ENCODE data around the gene HLA-DQB2.

HLA-DQB2 gene

GRCh38 chr6:32775071-32775470 lies 11.7 kb upstream of the HLA-DQB2 start:
- no peak for TF ChIP-seq CTCF (IDR thresholded peaks at IDR 0.05; ENCODE audit: low read depth, low read length, missing control alignments)

GRCh38 chr6:32774426-32774825 lies 11.1 kb upstream of the HLA-DQB2 start:
- TF ChIP-seq CTCF (IDR thresholded peaks at IDR 0.05; ENCODE audit: low read depth, low read length, missing control alignments): no peak
- no peak overlapping the region for H3K4me3 ChIP-seq (replicated peaks; ENCODE audit: low read depth, low read length)
- no peak for DNase-seq (ENCODE audit: extremely low read depth, low read depth)

More at GRCh38 chr6:32775071-32775470, 11.7 kb upstream of the HLA-DQB2 start:
- no peak overlapping the region for H3K4me3 ChIP-seq (replicated peaks; ENCODE audit: low read depth, low read length)
- no peak for DNase-seq (ENCODE audit: extremely low read depth, low read depth)

GRCh38 chr6:32772656-32773055 lies 9.3 kb upstream of the HLA-DQB2 start:
- TF ChIP-seq CTCF (IDR thresholded peaks at IDR 0.05; ENCODE audit: low read depth, low read length, missing control alignments): no peak
- DNase-seq (ENCODE audit: extremely low read depth, low read depth): no peak
- no peak overlapping the region for H3K4me3 ChIP-seq (replicated peaks; ENCODE audit: low read depth, low read length)

GRCh38 chr6:32764048-32764447 lies 716 bp upstream of the HLA-DQB2 start:
- DNase-seq (ENCODE audit: extremely low read depth, low read depth): no peak
- H3K4me3 ChIP-seq (replicated peaks; ENCODE audit: low read depth, low read length): no peak overlapping the region
- TF ChIP-seq CTCF (IDR thresholded peaks at IDR 0.05; ENCODE audit: low read depth, low read length, missing control alignments): no peak

GRCh38 chr6:32761548-32761947 lies 1.8 kb downstream of the HLA-DQB2 start:
- DNase-seq (ENCODE audit: extremely low read depth, low read depth): no peak
- H3K4me3 ChIP-seq (replicated peaks; ENCODE audit: low read depth, low read length): no peak overlapping the region
- TF ChIP-seq CTCF (IDR thresholded peaks at IDR 0.05; ENCODE audit: low read depth, low read length, missing control alignments): no peak

- H3K4me3 ChIP-seq (replicated peaks; ENCODE audit: low read depth, low read length): no peak overlapping the region
- no peak for TF ChIP-seq CTCF (IDR thresholded peaks at IDR 0.05; ENCODE audit: low read depth, low read length, missing control alignments)
- no peak for DNase-seq (ENCODE audit: extremely low read depth, low read depth)
Observed at GRCh38 chr6:32761072-32761471, 2.3 kb downstream of the HLA-DQB2 start.

GRCh38 chr6:32759669-32760068 lies 3.7 kb downstream of the HLA-DQB2 start:
- no peak for TF ChIP-seq CTCF (IDR thresholded peaks at IDR 0.05; ENCODE audit: low read depth, low read length, missing control alignments)
- DNase-seq (ENCODE audit: extremely low read depth, low read depth): no peak
- no peak overlapping the region for H3K4me3 ChIP-seq (replicated peaks; ENCODE audit: low read depth, low read length)

All from HFF-Myc (cell line).